GM20000 (cell line): ENCODE measurements around the gene LPCAT3.

ENCODE experiments used
- DNase-seq: peaks from one replicate; pipeline ENCODE4 v3.0.0; 2012; ENCODE audit warnings: low spot score
- CTCF ChIP-seq: IDR thresholded peaks from 2 replicates; pipeline ENCODE4 v1.5.1; 2012; ENCODE audit warnings: mild to moderate bottlenecking, control low read depth; ENCODE audit errors: extremely low read depth, missing control alignments

The LPCAT3 gene

GRCh38 chr12:7006639-7007038 lies 11.6 kb downstream of the LPCAT3 start:
- no peak for DNase-seq
- no peak for TF ChIP-seq CTCF

GRCh38 chr12:7005311-7005710 lies 13.0 kb downstream of the LPCAT3 start:
- DNase-seq = no peak
- TF ChIP-seq CTCF = no peak

- no peak for TF ChIP-seq CTCF
- no peak for DNase-seq
Observed at GRCh38 chr12:7004840-7005239, 13.4 kb downstream of the LPCAT3 start.

GRCh38 chr12:7004287-7004803 lies 13.9 kb downstream of the LPCAT3 start:
- no peak for DNase-seq
- no peak for TF ChIP-seq CTCF

GRCh38 chr12:7001921-7002591 lies 16.2 kb downstream of the LPCAT3 start:
- TF ChIP-seq CTCF = no peak
- no peak for DNase-seq

GRCh38 chr12:6998715-6999451 lies 19.4 kb downstream of the LPCAT3 start:
- no peak for TF ChIP-seq CTCF
- DNase-seq = no peak

GRCh38 chr12:6996040-6996441 lies 22.2 kb downstream of the LPCAT3 start:
- TF ChIP-seq CTCF = no peak

More at GRCh38 chr12:6996040-6996441, 22.2 kb downstream of the LPCAT3 start:
- no peak for DNase-seq
